Astrocyte of the hippocampus (primary cell): ENCODE data around the gene RTF1.
"Not testable (repeated sequence)": the region's sequence is repeated elsewhere in the genome, so short reads cannot be mapped to it uniquely, and the experiment has no call there.

ENCODE experiments used
- DNase-seq: peaks from one replicate; pipeline ENCODE4 v3.0.0; 2011; ENCODE audit warnings: low read depth, low spot score

RTF1 gene

DNA sequence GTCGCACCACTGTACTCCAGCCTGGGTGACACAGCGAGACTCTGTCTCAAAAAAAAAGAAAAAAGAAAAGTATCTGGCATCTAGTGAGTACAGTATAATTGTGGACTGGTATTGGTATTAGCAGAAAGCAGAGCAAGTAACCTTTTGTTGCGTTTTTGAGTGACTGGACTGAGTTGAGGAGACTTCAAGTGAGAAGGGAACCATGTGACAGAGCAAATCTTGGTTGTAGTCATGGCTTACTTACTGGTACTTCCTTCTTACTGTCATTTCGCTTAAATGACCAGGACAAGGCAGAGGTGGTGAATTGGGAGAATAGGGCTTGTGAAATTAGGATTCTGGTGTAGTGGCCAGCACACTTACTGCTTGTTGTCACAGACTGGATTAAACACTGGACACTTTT, 20.6 kb downstream of the RTF1 start:
- no peak for DNase-seq

DNA sequence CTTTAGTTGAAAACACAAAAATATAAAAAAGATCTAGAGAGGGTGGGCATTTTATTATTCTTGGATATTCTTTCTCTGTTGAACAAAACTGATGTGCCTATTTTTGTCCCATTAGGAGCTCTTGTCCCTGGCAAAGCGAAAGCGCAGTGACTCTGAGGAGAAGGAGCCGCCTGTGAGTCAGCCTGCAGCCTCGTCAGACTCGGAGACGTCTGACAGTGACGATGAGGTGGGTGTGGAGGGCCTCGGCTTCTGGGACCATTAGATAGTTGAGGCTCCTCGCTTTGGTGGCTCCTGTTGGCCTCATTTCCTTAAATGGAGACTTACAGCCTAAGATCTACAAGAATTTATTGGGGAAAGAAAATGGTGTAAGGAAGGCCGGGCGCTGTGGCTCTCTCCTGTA, 21.3 kb downstream of the RTF1 start:
- peak; percentile 43 for DNase-seq

DNA sequence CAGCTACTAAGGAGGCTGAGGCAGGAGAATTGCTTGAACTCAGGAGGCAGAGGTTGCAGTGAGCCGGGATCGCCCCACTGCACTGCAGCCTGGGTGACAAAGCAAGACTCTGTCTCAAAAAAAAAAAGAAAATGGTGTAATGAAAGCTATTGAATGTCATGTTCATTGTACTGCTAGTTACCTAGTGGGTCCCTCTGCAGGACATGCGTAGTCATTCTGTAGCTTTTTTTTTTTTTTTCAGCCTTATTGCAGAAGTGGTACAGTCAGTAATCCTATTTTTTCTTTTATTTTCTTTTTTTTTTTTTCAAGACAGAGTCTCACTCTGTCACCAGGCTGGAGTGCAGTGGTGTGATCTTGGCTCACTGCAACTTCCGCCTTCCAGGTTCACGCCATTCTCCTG, 21.9 kb downstream of the RTF1 start:
- DNase-seq, result not testable (repeated sequence)

DNA sequence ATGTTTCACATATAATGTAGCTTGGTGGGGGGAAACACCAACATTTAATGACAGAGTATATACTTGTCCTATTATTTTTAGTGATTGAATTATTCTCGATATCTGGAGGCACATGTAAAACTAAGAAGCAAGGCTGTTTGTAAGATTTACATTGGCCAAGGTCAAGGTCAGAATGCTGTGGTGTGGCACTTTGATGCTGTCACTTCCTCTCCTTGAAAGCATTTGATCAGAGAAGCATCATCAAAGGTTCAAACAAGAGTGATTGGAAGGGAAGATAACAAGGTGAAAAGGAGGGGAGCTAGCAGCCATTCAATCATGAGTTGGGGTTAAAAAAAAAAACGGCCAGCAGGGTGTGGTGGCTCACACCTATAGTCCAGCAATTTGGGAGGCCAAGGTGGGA, 26.4 kb downstream of the RTF1 start:
- no peak for DNase-seq

DNA sequence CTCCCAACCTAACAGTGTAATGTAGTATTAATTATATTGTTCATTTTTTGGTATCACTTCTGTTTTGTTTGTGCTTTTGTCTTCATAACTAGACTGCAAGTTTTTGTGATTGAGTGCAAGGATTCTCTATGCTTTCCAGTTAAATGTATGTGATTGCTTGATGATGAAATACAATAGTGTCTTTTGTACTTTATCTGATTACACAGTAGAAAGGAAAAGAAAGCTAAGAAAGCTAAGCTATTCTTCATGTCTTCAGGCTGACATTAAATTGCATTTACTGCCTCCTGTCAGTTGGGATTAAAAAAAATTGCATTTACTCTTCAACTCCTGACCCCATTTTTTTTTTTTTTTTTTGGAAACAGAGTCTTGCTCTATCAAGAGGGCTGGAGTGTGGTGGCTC, 28.5 kb downstream of the RTF1 start:
- no peak for DNase-seq

- no peak for DNase-seq
These were observed 45.3 kb downstream of the RTF1 start for GRCh38 chr15:41462084-41462795.

DNA sequence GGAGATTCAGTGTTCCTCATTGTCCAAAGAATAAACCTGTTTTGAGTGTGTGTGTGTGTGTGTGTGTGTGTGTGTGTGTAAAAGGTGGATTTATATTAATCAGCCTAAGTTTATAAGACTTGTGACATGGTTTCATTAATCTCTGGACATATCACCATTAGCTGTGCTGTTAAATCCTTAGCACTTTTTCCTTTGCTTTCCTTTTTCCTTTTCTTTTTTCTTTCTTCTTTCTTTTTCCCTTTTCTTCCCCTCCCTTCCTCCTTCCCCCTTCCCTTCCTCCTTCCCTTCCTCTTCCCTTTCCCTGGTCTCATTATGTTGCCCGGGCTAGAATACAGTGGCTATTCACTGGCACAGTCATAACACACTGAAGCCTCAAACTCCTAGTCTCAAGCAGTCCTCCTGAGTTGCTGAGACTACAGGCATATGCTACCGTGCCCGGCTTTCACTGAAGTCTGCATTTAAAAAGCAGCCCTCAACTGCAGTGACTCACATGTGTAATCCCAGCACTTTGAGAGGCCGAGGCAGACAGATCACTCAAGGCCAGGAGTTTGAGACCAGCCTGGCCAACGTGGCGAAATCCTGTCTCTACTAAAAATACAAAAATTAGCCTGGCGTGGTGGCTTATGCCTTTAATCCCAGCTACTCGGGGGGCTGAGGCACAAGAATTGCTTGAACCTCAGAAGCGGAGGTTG, 48.1 kb downstream of the RTF1 start:
- no peak for DNase-seq

DNA sequence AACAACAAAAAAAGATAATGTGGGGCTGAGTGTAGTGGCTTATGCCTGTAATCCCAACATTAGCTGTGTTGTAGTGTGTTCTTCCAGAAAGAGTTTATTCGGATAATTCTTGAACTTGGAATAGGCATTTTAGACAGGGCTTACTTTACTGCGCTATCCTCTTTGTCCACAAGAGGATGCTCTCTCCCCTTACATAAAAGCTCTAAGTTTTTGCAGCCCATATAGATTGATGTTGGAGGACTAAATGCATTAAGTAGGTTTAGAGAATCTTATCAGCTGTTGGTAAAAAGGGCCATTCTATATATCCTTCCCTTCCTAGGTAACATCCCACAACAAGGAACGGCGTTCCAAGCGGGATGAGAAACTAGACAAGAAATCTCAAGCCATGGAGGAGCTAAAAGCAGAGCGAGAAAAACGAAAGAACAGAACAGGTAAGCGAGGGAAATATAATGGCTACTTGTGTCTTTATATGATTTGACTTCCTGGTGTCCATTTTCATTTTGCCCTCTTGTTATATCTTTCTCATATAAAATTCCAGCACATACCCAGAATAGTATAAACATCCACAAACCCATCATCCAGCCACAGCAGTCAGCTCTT, 49.0 kb downstream of the RTF1 start:
- peak; percentile 64 for DNase-seq

- no peak for DNase-seq
These were observed 49.8 kb downstream of the RTF1 start for GRCh38 chr15:41466711-41467110.

- not testable (repeated sequence) for DNase-seq
These were observed 52.7 kb downstream of the RTF1 start for GRCh38 chr15:41469644-41470043.

DNA sequence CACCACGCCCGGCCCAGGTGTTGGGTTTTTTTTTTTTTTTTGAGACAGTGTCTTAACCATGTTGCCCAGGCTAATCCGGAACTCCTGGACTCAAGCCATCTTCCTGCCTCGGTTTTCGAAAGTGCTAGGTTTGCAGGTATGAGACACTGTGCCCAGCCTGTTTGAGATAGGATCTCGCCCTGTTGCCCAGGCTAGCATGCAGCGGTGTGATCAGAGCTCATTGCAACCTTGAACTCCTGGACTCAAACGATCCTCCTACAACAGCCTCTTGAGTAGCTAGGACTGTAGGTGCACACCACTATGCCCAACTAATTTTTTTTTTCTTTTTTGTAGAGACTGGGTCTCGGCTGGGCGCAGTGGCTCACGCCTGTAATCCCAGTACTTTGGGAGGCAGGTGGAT, 56.5 kb downstream of the RTF1 start:
- no peak for DNase-seq

- DNase-seq, result no peak
These were observed 57.5 kb downstream of the RTF1 start for GRCh38 chr15:41474436-41474835.

DNA sequence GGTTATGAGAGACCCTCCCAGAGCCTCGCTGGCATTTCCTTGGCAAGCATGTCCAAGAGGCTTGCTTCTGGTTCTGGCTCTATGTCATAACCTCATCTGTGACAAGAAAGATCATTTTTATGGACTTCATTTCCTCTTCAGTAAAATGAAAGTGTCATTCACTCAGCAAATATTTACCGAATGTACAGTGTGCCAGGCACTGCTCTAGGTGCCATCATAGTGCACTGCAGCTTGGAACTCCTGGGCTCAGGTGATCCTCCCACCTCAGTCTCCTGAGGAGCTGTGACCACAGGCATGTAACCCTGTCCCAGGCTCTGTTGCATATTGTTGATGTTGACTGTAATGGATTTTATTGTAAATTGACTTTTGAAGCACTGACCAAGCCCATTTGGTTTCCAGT, 58.0 kb downstream of the RTF1 start:
- DNase-seq, result no peak

DNA sequence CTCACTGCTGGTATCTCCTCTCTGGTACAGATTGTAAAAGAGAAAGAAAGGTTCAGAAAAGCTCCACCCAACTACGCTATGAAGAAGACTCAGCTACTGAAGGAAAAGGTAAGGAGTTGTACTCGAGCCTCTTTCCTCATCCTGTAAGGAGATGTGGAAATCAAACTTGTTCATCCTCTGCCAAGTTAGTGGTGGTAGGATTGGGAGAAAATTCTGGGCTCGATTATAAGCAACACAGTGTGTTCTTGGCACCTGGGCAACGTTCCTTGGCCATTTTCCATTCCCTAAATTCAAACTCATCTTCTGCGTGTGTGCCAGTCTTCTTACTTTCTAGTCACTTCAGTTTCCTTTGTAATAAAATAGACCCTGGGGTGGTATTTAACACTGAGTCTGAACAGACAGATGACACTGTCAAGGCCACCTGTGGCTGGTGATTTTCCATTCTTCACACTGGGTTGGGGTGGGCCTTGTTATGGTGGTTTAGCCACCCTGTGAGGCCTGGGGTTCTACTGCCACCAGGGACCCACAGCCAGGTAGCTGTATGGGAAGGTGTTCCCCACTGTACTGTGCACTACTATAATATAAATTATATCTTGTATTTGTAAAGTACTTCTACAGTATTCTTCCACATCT, 59.6 kb downstream of the RTF1 start:
- DNase-seq, result no peak

GRCh38 chr15:41480396-41481140, 63.7 kb downstream of the RTF1 start:
- no peak for DNase-seq

DNA sequence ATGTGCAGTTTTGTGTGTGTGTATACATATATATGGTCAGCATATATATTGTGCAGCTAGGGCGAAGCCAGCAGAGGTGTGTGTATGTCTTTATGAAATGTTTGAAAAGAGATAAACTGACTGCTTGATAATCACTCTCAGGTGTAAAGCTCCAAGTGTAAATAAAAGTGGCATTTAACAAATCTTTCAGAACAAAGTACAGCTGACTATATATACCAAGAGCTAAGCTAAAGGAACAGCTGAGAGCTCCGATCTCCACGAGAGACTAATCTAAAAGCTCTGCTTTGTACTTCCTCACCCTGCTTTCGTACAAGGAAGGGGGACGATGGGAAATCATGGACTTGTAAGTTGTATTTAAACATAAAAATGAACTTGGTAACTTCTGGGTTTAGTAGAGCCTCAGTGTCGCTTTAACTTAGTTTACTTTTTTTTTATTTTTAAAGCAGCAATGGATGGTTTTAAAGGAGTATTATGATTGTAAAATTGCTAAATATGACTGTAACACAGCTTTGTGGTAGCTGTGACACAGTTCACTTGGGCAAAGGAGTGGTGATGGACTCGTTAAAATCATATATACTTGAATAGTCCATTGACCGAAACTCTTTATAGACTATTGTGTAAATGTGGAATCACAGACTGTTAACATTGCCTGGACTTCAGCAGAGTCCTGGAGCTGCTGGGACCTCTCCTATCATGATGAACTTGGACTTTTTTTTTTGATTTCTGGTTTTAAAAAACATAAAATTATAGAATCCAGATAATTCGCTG, 65.4 kb downstream of the RTF1 start:
- no peak for DNase-seq

DNA sequence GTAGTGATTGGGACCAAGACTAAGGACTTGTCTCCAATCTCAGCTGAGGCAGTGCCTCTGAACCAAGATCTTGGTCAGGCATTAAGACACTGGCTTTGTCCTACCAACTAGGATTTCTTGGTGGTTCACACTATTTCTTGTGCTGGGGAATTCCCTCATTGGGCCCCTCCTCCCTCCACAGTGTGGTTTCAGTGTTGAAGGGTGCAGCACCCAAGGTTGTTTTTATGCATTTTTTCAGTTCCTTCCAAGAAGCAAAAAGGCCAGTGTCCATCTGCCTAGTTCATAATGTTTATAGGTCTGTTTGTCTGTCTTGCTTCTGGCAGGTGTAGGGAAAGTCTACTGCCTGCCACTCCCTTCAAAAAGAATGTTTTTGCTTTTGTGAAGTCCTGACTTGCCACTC, 66.2 kb downstream of the RTF1 start:
- no peak for DNase-seq

- DNase-seq, result no peak
These were observed 66.6 kb downstream of the RTF1 start for GRCh38 chr15:41483519-41483918.

- no peak for DNase-seq
These were observed 68.2 kb downstream of the RTF1 start for GRCh38 chr15:41484937-41485625.

DNA sequence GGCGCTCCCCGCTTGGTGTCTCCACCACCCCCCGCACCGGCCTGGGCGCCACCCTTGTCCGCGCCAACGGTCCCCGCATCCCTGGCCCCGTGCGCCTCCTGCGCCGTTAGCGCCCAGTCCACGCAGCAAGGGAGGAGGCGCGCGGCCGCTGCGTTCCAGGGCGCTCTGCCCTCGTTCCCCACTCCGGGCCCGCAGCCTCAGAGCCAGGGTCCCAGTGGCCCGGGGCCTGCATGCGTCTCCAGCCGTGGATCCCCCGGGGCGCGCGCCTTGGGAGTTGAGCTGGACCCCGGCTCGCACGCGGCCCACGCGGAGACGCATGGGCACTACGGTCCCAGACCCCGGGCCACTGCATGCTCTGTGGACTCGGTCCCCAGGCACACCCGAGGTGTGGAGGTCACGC, 69.4 kb downstream of the RTF1 start:
- no peak for DNase-seq

DNA sequence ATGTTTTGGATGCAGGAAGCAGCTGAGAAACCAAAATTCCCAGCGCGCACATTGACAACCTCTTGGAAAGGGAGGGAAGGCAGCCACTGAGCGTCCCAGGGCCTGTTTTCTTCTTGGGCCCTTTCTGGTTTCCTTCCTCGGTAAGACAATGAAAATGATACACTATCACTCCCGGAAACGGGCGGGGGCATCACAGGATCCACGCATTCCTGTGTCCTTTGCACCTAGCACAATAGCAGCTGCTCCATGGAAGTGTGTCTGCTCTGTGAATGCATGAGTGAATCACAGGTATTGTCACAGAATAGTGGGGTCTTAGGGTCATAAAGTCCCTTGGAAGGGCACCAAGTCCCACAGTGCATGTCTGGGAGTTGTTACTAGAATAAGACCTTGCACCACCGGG, 70.5 kb downstream of the RTF1 start:
- no peak for DNase-seq
